Neural cell (in vitro differentiated cells): Measurements from ENCODE around the gene RSPRY1. TPM values are rescaled to one million over a fixed set of nuclear protein-coding genes. Genes with fewer than 3 reads are reported as not detected.
"Not testable (repeated sequence)": the region's sequence is repeated elsewhere in the genome, so short reads cannot be mapped to it uniquely, and the experiment has no call there.

ENCODE experiments used
- H2AFZ ChIP-seq: fragments of 200-600, 300-800 bp; sonication (generic), shearing (Covaris generic); 2 replicates; pipeline ENCODE4 v1.6.0; 2014; ENCODE audit warnings: low read depth, mild to moderate bottlenecking, antibody characterized with exemption, low read length, moderate library complexity
- H3F3A ChIP-seq: fragments of 200-600 bp; shearing (Covaris generic); 2 replicates; pipeline ENCODE4 v1.6.1; 2016; ENCODE audit warnings: mild to moderate bottlenecking, moderate library complexity, mixed read lengths, antibody characterized with exemption, low read length; ENCODE audit not compliant: insufficient read depth, poor library complexity, severe bottlenecking
- H3K27ac ChIP-seq: fragments of 200-600, 300-800 bp; sonication (generic), shearing (Covaris generic); 2 replicates; pipeline ENCODE4 v1.5.1; 2014; ENCODE audit warnings: mild to moderate bottlenecking, low read length, moderate library complexity
- H3K27me3 ChIP-seq: fragments of 300-800, 200-600 bp; sonication (generic), shearing (Covaris generic); 2 replicates; pipeline ENCODE4 v1.6.0; 2014; ENCODE audit warnings: mild to moderate bottlenecking, low read depth, low read length, moderate library complexity; ENCODE audit not compliant: insufficient read depth
- H3K36me3 ChIP-seq: fragments of 300-800, 200-600 bp; sonication (generic), shearing (Covaris generic); 2 replicates; pipeline ENCODE4 v1.5.1; 2014; ENCODE audit warnings: mild to moderate bottlenecking, antibody characterized with exemption, low read length, moderate library complexity; ENCODE audit not compliant: insufficient read depth
- H3K4me2 ChIP-seq: fragments of 300-800, 200-600 bp; sonication (generic), shearing (Covaris generic); 2 replicates; pipeline ENCODE4 v1.6.0; 2014; ENCODE audit warnings: mild to moderate bottlenecking, low read length
- H3K4me3 ChIP-seq: fragments of 300-800, 200-600 bp; sonication (generic), shearing (Covaris generic); 2 replicates; pipeline ENCODE4 v1.5.1; 2014; ENCODE audit warnings: mild to moderate bottlenecking, low read length, moderate library complexity
- H3K79me2 ChIP-seq: fragments of 200-600 bp; shearing (Covaris generic); replicated peaks from 2 replicates; pipeline ENCODE4 v1.6.0; 2014; ENCODE audit warnings: mild to moderate bottlenecking, low read length, moderate library complexity; ENCODE audit not compliant: insufficient read depth
- H3K9ac ChIP-seq: fragments of 300-800, 200-600 bp; sonication (generic), shearing (Covaris generic); 2 replicates; pipeline ENCODE4 v1.6.1; 2016; ENCODE audit warnings: mild to moderate bottlenecking, low read length, mixed read lengths
- H3K9me2 ChIP-seq: fragments of 200-600 bp; shearing (Covaris generic); 2 replicates; pipeline ENCODE4 v1.6.1; 2016; ENCODE audit warnings: mild to moderate bottlenecking, low read length, mixed read lengths; ENCODE audit not compliant: insufficient read depth
- H3K9me3 ChIP-seq: fragments of 200-600, 300-800 bp; sonication (generic), shearing (Covaris generic); 2 replicates; pipeline ENCODE4 v1.6.1; 2016; ENCODE audit warnings: mild to moderate bottlenecking, mixed run types, low read length, moderate library complexity, mixed read lengths
- H4K20me1 ChIP-seq: fragments of 200-600 bp; shearing (Covaris generic); 2 replicates; pipeline ENCODE4 v1.6.1; 2016; ENCODE audit warnings: mild to moderate bottlenecking, mixed run types; ENCODE audit not compliant: insufficient read depth
- CTCF ChIP-seq: fragments of 450-650 bp; IDR thresholded peaks from 2 replicates; pipeline ENCODE4 v1.5.1; 2014; ENCODE audit warnings: antibody characterized with exemption, mild to moderate bottlenecking, moderate library complexity; ENCODE audit not compliant: poor library complexity, severe bottlenecking
- EP300 ChIP-seq: fragments of 450-650 bp; conservative IDR thresholded peaks from 2 replicates; pipeline ENCODE4 v1.6.1; 2014; ENCODE audit warnings: antibody characterized with exemption, mild to moderate bottlenecking, moderate library complexity; ENCODE audit not compliant: poor library complexity, severe bottlenecking
- EZH2 ChIP-seq: fragments of 200-600, 300-800 bp; shearing (Covaris generic), sonication (generic); IDR thresholded peaks from 2 replicates; pipeline ENCODE4 v1.6.1; 2014; ENCODE audit warnings: antibody characterized with exemption, low read length, borderline replicate concordance, mild to moderate bottlenecking; ENCODE audit not compliant: insufficient read depth, poor library complexity, severe bottlenecking
- MXI1 ChIP-seq: fragments of 450-650 bp; conservative IDR thresholded peaks from 2 replicates; pipeline ENCODE4 v1.6.1; 2014; ENCODE audit warnings: antibody characterized with exemption, mild to moderate bottlenecking; ENCODE audit not compliant: poor library complexity, severe bottlenecking
- POLR2AphosphoS5 ChIP-seq: IDR thresholded peaks from 2 replicates; pipeline ENCODE4 v1.6.1; 2012
- RAD21 ChIP-seq: fragments of 450-650 bp; conservative IDR thresholded peaks from 2 replicates; pipeline ENCODE4 v1.6.1; 2014; ENCODE audit warnings: antibody characterized with exemption, mild to moderate bottlenecking, moderate library complexity
- REST ChIP-seq: IDR thresholded peaks from 2 replicates; pipeline ENCODE4 v1.6.1; 2012; ENCODE audit warnings: borderline replicate concordance
- SMC3 ChIP-seq: fragments of 450-650 bp; conservative IDR thresholded peaks from 2 replicates; pipeline ENCODE4 v1.6.1; 2014; ENCODE audit warnings: antibody characterized with exemption, mild to moderate bottlenecking, moderate library complexity; ENCODE audit not compliant: poor library complexity
- TAF1 ChIP-seq: IDR thresholded peaks from 2 replicates; pipeline ENCODE4 v1.6.1; 2012; ENCODE audit warnings: low read depth
- polyA plus RNA-seq: library from polyadenylated mRNA; depleted of rRNA; stranded (reverse); fragments of >200 nt; gene quantifications from 2 replicates; pipeline ENCODE4 v1.2.3, GENCODE V29; 2014

RSPRY1 gene
- polyA plus RNA-seq, 1 donor from 2014 or later: 62.0 TPM

DNA sequence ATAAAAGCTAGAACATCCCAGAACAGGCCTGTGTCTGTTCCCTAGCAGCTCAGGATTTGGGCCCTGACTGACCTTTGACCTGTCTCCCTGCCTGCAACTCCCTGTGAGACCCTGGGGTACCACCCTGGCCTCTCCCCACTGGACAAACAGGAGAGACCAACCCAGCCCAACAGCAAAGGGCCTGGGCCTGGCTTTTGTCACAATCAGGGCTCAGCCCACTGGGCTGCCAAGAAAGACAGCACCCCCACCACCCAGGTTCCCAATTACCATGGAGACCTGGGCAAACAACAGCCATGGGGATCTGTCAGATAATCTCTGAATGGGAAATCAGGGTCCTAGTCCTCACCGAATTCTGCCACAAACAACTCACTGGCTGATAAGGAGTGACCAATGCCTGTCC lies 87.2 kb downstream of the RSPRY1 start:
- no peaks in the 10 kb centered on the region for H3K36me3 ChIP-seq
- no peak overlapping the region for H2AFZ ChIP-seq
- no peaks in the 10 kb centered on the region for H3K9me2 ChIP-seq
- no peak overlapping the region for H3K27ac ChIP-seq
- H3K4me2 ChIP-seq: no peak overlapping the region
- no peak overlapping the region for H3K9ac ChIP-seq
- H3K4me3 ChIP-seq: no peak overlapping the region
- no peaks in the 10 kb centered on the region for H3F3A ChIP-seq
- no peaks in the 10 kb centered on the region for H3K9me3 ChIP-seq
- no peaks in the 10 kb centered on the region for H3K79me2 ChIP-seq
- H4K20me1 ChIP-seq: no peaks in the 10 kb centered on the region
- TF ChIP-seq REST: no peak
- TF ChIP-seq POLR2AphosphoS5: no peak
- TF ChIP-seq RAD21: no peak
- no peak for TF ChIP-seq MXI1
- no peak for TF ChIP-seq CTCF
- no peak for TF ChIP-seq SMC3
- no peak for TF ChIP-seq EP300
- TF ChIP-seq EZH2: no peak
- no peak for TF ChIP-seq TAF1
- H3K27me3 ChIP-seq: no peaks in the 10 kb centered on the region

DNA sequence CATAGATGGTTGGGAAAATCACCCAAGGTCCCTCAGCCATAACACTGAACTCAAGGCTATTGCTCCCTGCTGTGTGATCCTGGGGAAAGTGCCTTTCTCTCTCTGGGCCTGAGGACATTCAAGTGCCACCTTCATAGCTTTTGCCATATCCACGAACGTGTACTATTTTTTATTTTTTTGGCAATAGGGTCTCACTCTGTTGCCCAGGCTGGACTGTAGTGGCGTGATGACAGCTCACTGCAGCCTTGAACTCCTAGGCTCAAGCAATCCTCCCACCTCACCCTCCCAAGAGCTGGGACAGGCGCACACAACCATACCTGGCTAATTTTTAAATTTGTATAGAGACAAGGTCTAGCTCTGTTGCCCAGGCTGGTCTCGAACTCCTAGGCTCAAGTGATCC lies 87.7 kb downstream of the RSPRY1 start:
- Histone ChIP-seq H3K9ac (no peak overlapping the region), H3K4me3 (no peak overlapping the region), H3K36me3 (no peaks in the 10 kb centered on the region), H4K20me1 (no peaks in the 10 kb centered on the region), H3K4me2 (no peak overlapping the region), H3F3A (no peaks in the 10 kb centered on the region), H3K79me2 (no peaks in the 10 kb centered on the region), H3K9me3 (no peaks in the 10 kb centered on the region), H3K27me3 (no peaks in the 10 kb centered on the region), H2AFZ (no peak overlapping the region), H3K9me2 (no peaks in the 10 kb centered on the region), H3K27ac (no peak overlapping the region)
- no peak for TF ChIP-seq CTCF
- TF ChIP-seq EZH2: no peak
- TF ChIP-seq SMC3: no peak
- TF ChIP-seq TAF1: no peak
- TF ChIP-seq EP300: no peak
- TF ChIP-seq RAD21: no peak
- no peak for TF ChIP-seq POLR2AphosphoS5
- TF ChIP-seq MXI1: no peak

DNA sequence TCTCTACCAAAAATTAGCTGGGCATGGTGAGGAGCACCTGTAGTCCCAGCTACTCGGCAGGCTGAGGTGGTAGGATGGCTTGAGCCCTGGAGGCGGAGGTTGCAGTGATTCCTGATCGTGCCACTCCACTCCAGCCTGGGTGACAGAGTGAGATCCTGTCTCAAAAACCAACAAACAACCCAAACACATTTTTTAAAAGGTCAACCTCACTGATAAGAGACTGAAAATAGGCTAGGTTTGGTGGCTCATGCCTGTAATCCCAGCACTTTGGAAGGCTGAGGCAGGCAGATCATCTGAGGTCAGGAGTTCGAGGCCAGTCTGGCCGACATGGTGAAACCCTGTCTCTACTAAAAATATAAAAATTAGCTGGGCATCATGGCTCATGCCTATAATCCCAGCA lies 89.8 kb downstream of the RSPRY1 start:
- not testable (repeated sequence) for H3K9ac ChIP-seq, H3K4me3 ChIP-seq, H3K27ac ChIP-seq, H3K27me3 ChIP-seq, H3K36me3 ChIP-seq, H3K4me2 ChIP-seq, H4K20me1 ChIP-seq, H3K9me2 ChIP-seq, H2AFZ ChIP-seq, H3K9me3 ChIP-seq, H3F3A ChIP-seq, H3K79me2 ChIP-seq
